ENCODE data around the gene PLEKHG5.

PLEKHG5 gene, protein sequence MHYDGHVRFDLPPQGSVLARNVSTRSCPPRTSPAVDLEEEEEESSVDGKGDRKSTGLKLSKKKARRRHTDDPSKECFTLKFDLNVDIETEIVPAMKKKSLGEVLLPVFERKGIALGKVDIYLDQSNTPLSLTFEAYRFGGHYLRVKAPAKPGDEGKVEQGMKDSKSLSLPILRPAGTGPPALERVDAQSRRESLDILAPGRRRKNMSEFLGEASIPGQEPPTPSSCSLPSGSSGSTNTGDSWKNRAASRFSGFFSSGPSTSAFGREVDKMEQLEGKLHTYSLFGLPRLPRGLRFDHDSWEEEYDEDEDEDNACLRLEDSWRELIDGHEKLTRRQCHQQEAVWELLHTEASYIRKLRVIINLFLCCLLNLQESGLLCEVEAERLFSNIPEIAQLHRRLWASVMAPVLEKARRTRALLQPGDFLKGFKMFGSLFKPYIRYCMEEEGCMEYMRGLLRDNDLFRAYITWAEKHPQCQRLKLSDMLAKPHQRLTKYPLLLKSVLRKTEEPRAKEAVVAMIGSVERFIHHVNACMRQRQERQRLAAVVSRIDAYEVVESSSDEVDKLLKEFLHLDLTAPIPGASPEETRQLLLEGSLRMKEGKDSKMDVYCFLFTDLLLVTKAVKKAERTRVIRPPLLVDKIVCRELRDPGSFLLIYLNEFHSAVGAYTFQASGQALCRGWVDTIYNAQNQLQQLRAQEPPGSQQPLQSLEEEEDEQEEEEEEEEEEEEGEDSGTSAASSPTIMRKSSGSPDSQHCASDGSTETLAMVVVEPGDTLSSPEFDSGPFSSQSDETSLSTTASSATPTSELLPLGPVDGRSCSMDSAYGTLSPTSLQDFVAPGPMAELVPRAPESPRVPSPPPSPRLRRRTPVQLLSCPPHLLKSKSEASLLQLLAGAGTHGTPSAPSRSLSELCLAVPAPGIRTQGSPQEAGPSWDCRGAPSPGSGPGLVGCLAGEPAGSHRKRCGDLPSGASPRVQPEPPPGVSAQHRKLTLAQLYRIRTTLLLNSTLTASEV

DNA sequence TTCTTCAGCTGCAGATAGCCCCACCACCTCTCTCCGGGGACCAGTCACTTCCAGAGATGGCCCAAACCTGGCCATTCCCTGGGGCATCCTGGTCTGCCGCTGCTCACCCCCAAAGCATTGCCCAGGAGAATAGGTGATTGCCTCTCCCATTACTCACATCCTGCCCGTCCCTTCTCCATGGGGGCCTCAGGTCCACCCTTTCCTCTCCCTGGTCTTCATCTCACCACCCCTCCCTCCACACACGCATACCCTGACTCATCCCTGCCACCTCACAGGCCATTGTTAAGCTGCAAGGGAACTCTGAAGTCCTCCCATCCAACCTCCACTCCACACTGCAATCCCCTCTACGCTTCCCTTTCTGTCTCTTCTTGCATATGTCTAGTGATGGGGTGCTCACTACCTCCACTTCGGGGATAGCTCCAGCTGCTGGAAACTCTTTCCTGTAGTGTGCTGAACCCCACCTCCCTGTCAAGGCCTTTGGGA is at the start of gene PLEKHG5:
Gene PLEKHG5, minus strand, starts transcription at position 188 of the 483 bp plus-strand sequence. CDS start 14,096 bp downstream, outside the sequence.
- Mint-ChIP-seq H3K9me3 (no peaks in the 10 kb centered on the region), H3K27ac (peak within 1 kb of the TSS; percentile 75), H3K36me3 (ENCODE audit: low read depth) (no peaks in the 10 kb centered on the region), H3K4me3 (peak within 1 kb of the TSS; percentile 79), H3K27me3 (peaks cover 23% of the 10 kb centered on the region), H3K4me1 (ENCODE audit: low read depth) (peaks cover 20% of the 10 kb centered on the region)
- no peak for DNase-seq

DNA sequence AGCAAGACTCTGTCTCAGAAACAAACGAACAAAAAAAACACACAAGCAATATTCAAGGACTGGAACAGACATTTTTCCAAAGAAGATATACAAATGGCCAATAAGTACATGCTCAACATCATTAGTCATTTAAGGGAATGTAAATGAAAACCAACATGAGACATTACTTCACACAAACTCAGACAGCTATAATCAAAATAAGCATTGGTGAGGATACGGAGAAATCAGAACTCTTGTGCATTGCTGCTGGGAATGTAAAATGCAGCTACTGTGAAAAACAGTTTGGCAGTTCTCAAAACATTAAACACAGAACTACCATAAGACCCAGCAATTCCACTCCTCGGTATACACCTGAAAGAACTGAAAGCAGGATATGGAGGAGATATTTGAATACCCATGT is 47.5 kb upstream of the PLEKHG5 start:
- Mint-ChIP-seq H3K36me3 (ENCODE audit: low read depth) (peaks cover 82% of the 10 kb centered on the region), H3K4me3 (no peak overlapping the region), H3K9me3 (no peaks in the 10 kb centered on the region), H3K27me3 (no peaks in the 10 kb centered on the region), H3K27ac (peak overlapping the region; percentile 66), H3K4me1 (ENCODE audit: low read depth) (peaks cover 13% of the 10 kb centered on the region)
- DNase-seq = no peak

DNA sequence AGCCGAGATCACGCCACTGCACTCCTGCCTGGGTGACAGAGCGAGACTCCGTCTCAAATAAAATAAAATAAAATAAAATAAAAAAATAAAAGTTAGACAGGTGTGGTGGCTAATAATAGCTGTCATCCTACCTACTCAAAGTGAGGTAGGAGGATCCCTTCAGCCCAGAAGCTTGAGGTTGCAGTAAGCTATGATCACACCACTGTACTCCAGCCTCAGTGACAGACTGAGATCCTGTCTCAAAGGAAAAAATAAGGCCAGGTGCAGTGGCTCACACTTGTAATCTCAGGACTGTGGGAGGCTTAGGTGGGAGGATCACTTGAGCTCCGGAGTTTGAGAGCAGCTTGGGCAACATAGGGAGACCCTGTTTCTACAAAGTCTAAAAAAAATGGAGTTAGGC is 44.8 kb upstream of the PLEKHG5 start:
- H3K27me3 Mint-ChIP-seq = no peaks in the 10 kb centered on the region
- H3K27ac Mint-ChIP-seq = no peak overlapping the region
- peaks cover 85% of the 10 kb centered on the region for H3K36me3 Mint-ChIP-seq (ENCODE audit: low read depth)
- no peaks in the 10 kb centered on the region for H3K9me3 Mint-ChIP-seq
- peaks cover 13% of the 10 kb centered on the region for H3K4me1 Mint-ChIP-seq (ENCODE audit: low read depth)
- H3K4me3 Mint-ChIP-seq = no peak overlapping the region
- no peak for DNase-seq

DNA sequence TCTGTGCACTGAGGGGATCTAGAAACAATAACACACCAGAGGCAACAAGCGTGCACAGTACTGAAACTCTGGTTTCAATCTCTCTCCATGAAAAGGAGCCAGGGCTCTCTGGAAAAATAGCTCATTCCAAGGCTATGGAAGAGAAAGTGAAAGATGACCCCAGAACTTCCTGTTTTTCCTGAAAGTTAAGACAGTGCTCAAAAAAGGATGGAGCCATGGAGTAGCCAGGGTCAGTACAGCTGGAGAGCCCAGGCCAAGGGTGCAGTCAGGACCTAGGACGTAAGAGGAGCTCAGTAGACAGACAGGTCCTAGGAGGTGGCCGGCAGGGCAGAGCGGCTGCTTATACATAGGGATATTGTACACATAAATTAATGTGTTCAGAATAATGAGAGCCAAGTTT is 43.7 kb upstream of the PLEKHG5 start:
- Mint-ChIP-seq H3K27me3 (no peaks in the 10 kb centered on the region), H3K4me1 (ENCODE audit: low read depth) (peaks cover 13% of the 10 kb centered on the region), H3K9me3 (no peaks in the 10 kb centered on the region), H3K4me3 (no peak overlapping the region), H3K36me3 (ENCODE audit: low read depth) (peaks cover 85% of the 10 kb centered on the region), H3K27ac (peak overlapping the region; percentile 59)
- DNase-seq = no peak

DNA sequence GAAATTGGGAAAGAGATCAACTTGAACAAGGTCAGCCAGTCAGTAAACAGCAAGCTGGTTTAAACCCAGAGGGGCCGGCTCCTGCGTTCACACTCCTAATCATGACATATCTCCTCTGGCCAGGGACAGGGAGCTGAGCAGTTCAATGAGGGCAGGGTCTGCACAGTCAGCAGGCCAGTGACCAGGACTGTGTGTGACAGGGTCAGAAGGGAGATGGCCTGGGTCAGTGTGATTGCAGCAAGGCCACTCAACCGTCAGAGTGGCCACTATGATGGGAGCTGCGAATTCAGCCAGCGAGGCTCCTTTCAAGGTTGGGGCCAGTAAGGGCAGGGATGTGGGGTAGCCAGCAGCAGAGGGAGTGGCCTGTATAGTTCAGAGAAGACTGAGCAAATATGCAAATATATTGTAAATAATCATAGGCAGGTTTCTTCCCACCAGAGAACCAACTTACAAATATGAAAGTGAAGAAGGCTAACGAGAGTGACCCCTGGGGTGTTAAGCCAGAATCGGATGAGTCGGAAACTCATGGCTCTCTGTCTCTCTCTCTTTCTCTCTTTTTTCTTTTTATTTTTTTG is 42.9 kb upstream of the PLEKHG5 start:
- Mint-ChIP-seq H3K27ac (peak overlapping the region; percentile 26), H3K36me3 (ENCODE audit: low read depth) (peaks cover 83% of the 10 kb centered on the region)

DNA sequence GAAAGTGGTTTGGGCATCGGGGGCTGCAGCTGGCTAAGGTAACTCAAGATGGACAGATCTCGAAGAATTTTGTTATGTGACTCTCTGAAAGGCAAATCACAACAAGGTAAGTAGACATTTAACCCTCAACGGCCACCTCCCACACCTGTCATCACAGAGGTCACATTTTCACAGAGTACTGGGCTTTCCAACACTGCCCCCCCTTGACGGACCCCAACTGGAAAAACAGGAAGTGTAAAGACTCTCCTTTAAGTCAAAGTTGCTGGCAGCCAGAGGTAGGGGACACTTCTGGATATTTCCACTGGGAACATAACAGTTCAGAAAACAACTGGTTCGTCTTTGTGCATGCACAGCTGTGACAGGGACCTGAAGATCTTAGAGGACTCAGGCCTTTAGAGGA is 40.5 kb upstream of the PLEKHG5 start:
- H3K36me3 Mint-ChIP-seq (ENCODE audit: low read depth) = peaks cover 89% of the 10 kb centered on the region
- no peak overlapping the region for H3K4me3 Mint-ChIP-seq
- DNase-seq = no peak
- no peaks in the 10 kb centered on the region for H3K9me3 Mint-ChIP-seq
- H3K27ac Mint-ChIP-seq = peak overlapping the region; percentile 28
- no peaks in the 10 kb centered on the region for H3K27me3 Mint-ChIP-seq
- H3K4me1 Mint-ChIP-seq (ENCODE audit: low read depth) = peaks cover 3% of the 10 kb centered on the region

More for the DNA sequence above, 42.9 kb upstream of the PLEKHG5 start:
- peaks cover 11% of the 10 kb centered on the region for H3K4me1 Mint-ChIP-seq (ENCODE audit: low read depth)
- H3K4me3 Mint-ChIP-seq = no peak overlapping the region
- H3K27me3 Mint-ChIP-seq = no peaks in the 10 kb centered on the region
- no peak for DNase-seq
- no peaks in the 10 kb centered on the region for H3K9me3 Mint-ChIP-seq

DNA sequence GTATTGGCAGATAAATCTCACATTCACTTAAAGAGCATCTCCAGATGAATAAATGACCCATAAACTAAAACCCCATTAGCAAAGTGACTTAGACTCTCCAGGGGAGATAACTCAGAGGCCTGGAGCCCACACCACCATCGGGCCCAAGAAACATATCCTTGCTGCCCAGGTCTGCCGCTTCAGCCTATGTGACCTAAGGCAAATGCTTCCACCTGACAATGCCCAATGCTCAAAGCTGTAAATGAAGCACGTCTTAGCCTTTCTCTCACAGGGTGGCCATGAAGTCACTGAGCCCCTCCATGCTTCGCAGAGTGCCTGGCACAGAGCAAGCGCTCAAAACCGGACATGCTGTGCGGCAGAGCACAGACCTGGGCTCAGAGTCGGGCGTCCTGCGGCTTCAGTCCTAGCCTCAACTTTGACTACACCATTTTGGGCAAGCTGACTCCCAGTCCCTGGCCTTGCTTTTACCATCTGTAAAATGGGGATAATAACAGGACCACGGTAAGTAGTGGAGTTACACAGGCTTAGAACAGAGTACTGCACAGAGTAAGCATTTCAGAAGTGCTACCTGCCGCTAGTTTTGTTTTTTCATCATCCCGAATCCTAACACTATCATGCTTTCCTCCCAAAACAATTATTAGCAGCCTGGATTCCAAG is 39.2 kb upstream of the PLEKHG5 start:
- Mint-ChIP-seq H3K27ac (no peak overlapping the region), H3K9me3 (no peaks in the 10 kb centered on the region), H3K4me1 (ENCODE audit: low read depth) (peaks cover 3% of the 10 kb centered on the region), H3K27me3 (no peaks in the 10 kb centered on the region), H3K4me3 (no peak overlapping the region), H3K36me3 (ENCODE audit: low read depth) (peaks cover 92% of the 10 kb centered on the region)
- no peak for DNase-seq

DNA sequence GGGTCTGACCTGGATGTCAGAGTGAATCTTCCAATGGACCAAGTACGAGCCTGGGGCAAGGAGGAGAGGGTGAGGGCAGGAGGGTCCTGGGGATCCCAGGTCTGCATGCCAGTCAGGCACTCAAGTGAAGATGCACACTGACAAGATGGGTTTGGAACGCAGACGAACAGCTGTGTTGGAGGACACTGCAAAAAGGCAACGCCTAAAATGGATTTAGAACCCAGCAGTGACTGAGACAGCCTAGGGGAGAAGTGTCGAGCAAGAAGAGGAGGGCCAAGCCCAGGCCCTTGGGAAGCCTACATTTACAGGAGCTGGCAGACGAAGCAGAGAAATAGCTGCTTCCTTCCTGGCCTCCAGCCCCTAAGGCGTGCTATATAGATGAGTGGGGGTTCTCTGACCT is 37.0 kb upstream of the PLEKHG5 start:
- H3K4me1 Mint-ChIP-seq (ENCODE audit: low read depth) = no peaks in the 10 kb centered on the region
- no peaks in the 10 kb centered on the region for H3K27me3 Mint-ChIP-seq
- H3K4me3 Mint-ChIP-seq = no peak overlapping the region
- H3K27ac Mint-ChIP-seq = no peak overlapping the region
- H3K9me3 Mint-ChIP-seq = no peaks in the 10 kb centered on the region
- DNase-seq = no peak
- H3K36me3 Mint-ChIP-seq (ENCODE audit: low read depth) = peaks cover 92% of the 10 kb centered on the region

DNA sequence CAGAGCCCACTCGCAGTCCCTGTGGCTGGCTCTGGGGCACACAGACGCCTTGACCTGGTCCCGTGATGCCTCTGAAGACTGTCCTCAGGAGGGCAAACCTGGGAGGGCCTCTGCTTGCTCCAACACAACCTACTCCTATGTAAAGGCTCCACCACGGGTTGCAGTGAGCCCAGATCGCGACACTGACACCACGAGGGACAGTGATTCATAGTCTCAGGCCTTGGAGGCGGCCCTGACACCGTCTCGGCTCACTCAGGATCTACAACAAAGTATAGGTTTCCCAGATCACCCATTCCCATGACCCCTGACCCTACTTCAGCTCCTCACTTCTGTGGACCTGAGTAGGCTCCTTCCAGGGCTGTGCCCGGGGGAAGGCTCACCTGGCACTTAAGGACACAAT is 34.8 kb upstream of the PLEKHG5 start:
- no peaks in the 10 kb centered on the region for H3K4me1 Mint-ChIP-seq (ENCODE audit: low read depth)
- no peaks in the 10 kb centered on the region for H3K9me3 Mint-ChIP-seq
- no peak overlapping the region for H3K4me3 Mint-ChIP-seq
- H3K27me3 Mint-ChIP-seq = no peaks in the 10 kb centered on the region
- H3K27ac Mint-ChIP-seq = peak overlapping the region; percentile 9
- H3K36me3 Mint-ChIP-seq (ENCODE audit: low read depth) = peaks cover 79% of the 10 kb centered on the region
- no peak for DNase-seq

DNA sequence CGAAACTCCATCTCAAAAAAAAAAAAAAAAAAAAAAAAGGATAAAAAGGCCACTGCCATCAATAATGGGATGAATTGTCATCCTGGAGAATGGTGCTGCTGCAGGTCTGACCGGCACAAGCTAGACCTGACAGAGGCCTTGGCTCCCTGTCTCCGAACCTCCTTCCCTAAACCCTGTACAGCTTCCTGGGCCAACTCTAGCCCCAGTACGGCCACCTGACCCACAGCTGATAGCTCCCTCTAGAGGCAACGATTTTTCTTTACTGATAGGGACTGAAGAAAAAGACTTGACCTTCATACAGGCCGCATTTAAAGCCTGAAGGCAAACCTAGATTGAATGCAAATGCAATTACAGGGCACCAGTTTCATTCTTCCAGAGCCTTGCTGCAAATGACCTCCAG is 32.1 kb upstream of the PLEKHG5 start:
- no peak overlapping the region for H3K27ac Mint-ChIP-seq
- no peaks in the 10 kb centered on the region for H3K4me1 Mint-ChIP-seq (ENCODE audit: low read depth)
- H3K27me3 Mint-ChIP-seq = no peaks in the 10 kb centered on the region
- no peak for DNase-seq
- no peaks in the 10 kb centered on the region for H3K9me3 Mint-ChIP-seq
- H3K36me3 Mint-ChIP-seq (ENCODE audit: low read depth) = peaks cover 66% of the 10 kb centered on the region
- H3K4me3 Mint-ChIP-seq = no peak overlapping the region

DNA sequence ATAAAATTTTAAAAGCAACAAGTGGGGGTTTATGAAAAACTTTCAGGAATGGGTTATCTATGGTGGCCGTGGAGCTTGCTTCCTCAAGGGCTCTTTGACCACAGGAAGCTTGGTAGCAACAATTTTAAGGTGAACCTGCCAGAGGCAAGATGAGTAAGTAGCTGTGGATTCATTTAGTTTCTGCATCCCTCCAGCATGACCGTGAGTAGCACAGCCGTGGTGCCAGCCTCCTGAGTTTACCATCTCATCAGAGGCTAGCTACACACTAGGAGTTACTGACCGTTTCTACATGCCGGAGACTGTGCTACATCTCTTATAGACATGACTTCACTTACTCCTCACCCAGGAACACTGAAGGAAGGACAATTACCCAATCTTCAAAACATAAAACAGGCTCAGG is 30.1 kb upstream of the PLEKHG5 start:
- no peaks in the 10 kb centered on the region for H3K27me3 Mint-ChIP-seq
- peak overlapping the region; percentile 28 for H3K27ac Mint-ChIP-seq
- peaks cover 45% of the 10 kb centered on the region for H3K36me3 Mint-ChIP-seq (ENCODE audit: low read depth)
- H3K4me1 Mint-ChIP-seq (ENCODE audit: low read depth) = no peaks in the 10 kb centered on the region
- H3K9me3 Mint-ChIP-seq = no peaks in the 10 kb centered on the region
- H3K4me3 Mint-ChIP-seq = no peak overlapping the region
- no peak for DNase-seq

DNA sequence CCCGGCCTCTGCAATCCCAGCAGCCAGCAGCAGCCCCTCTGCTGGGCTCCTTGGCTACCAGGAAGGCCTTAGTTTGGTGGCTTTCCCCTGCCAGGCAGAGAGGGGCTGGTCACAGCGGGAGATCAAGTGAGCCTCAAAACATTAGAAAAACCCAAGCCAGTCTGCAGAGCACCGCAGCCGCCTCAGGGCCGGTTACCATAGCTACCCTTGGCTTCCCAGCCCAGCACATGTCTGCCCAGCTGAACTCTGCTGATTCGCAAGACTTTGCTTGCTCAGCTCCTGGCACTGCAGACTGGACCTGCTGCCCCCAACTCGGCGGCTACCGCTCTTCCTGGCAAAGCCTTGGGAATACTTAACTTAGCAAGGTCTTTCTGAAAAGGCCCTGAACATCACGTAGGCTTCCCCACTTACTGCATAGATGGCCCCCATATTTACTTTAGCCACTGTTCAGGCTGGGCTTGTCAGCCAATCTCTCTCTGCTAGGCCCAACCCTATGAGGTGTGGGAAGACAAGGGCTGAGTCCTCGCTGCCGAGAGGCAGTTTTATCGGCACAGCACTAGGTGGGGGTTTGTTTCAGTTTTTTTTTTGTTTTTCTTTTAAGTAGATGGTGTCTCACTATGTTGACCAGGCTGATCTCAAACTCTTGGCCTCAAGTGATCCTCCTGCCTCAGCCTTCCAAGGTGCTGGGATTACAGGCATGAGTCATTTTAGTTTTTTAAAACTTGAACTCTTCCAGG is 28.6 kb upstream of the PLEKHG5 start:
- Mint-ChIP-seq H3K36me3 (ENCODE audit: low read depth) (peaks cover 31% of the 10 kb centered on the region), H3K9me3 (no peaks in the 10 kb centered on the region), H3K27ac (no peak overlapping the region), H3K4me3 (no peak overlapping the region), H3K27me3 (no peaks in the 10 kb centered on the region), H3K4me1 (ENCODE audit: low read depth) (no peaks in the 10 kb centered on the region)
- no peak for DNase-seq

DNA sequence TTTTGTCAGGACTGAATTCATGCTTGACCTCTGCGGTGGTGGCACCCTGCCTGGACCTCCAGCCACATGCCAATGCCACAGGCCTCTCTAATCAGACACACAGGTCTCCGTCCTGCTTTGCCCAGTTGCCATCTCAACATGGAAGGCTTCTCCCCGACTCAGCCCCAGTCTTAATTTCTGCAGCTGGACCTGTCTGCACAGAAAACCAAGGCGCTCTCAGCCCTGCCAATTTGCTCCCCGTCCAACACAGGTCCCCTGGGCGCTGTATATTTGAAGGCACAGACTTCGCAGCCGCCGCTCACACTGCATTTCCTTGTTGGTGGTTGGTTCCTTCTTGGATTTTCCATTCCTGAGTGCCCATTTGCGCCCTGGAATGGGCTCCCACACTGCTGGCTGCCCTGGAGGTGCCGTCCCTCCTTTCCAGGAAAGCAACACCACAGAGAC is 28.0 kb upstream of the PLEKHG5 start:
- Mint-ChIP-seq H3K27ac (no peak overlapping the region), H3K4me3 (no peak overlapping the region), H3K9me3 (no peaks in the 10 kb centered on the region), H3K27me3 (no peaks in the 10 kb centered on the region), H3K4me1 (ENCODE audit: low read depth) (no peaks in the 10 kb centered on the region), H3K36me3 (ENCODE audit: low read depth) (peaks cover 27% of the 10 kb centered on the region)
- no peak for DNase-seq

Measured in activated T-cell treated with anti-CD3 and anti-CD28 coated beads, Interleukin-2, amount 50 U/mL, for 24 hours (primary cell).